GM12878 (cell line): ENCODE results near the gene REPS1. TPM values are rescaled to one million over a fixed set of nuclear protein-coding genes. Genes with fewer than 3 reads are reported as not detected.

Source experiments
- ATAC-seq: fragments of 200-7000 bp; cut with Tn5 transposase; 3 replicates; pipeline ENCODE4 v1.9.1; 2020; ENCODE audit warnings: mild to moderate bottlenecking, moderate library complexity
- BruUV-seq: library from RNA; stranded (reverse); fragments of 400-500 nt; replicated peaks from 2 replicates; lab custom pipeline; 2021; lab: Mats Ljungman, UMichigan
- CTCF ChIA-PET: fragments of 300-600 bp; sonication (Branson Sonifier 250); formaldehyde crosslinking; extraction: SDS; loops from one replicate; lab custom pipeline; 2021; ENCODE audit warnings: inconsistent platforms; lab: Yijun Ruan, JAX
- POLR2A ChIA-PET: fragments of 350-600 bp; formaldehyde crosslinking; extraction: SDS; loops from one replicate; lab custom pipeline; 2021; ENCODE audit warnings: inconsistent platforms; lab: Charles Lee
- RAD21 ChIA-PET: fragments of 300-600 bp; sonication (Branson Sonifier 250); formaldehyde crosslinking; loops from one replicate; lab custom pipeline; 2023; ENCODE audit warnings: antibody characterized with exemption; ENCODE audit not compliant: unreplicated experiment; lab: Charles Lee
- SMC1A ChIA-PET: fragments of 300-600 bp; sonication (Branson Sonifier 250); formaldehyde crosslinking; loops from one replicate; lab custom pipeline; 2023; ENCODE audit not compliant: unreplicated experiment, uncharacterized antibody; lab: Charles Lee
- DNase-seq: peaks from one replicate; pipeline ENCODE4 v3.0.0-alpha.2; 2011; ENCODE audit warnings: low read depth, low spot score
- FAIRE-seq: peaks from 3 replicates; lab custom pipeline; 2011; peaks lifted over from hg19 to GRCh38; lab: Jason Lieb, UNC
- H2AFZ ChIP-seq: 2 replicates; pipeline ENCODE4 v1.6.0; 2011; ENCODE audit warnings: low read depth, low read length, control low read depth; ENCODE audit not compliant: control insufficient read depth
- H3K27ac ChIP-seq: 2 replicates; pipeline ENCODE4 v1.5.1; 2011; ENCODE audit warnings: control low read depth; ENCODE audit not compliant: control insufficient read depth, insufficient read depth
- H3K27me3 ChIP-seq, 2 experiments: replicated peaks in 1 of 2; 2 replicates each; pipeline versions ENCODE4 v1.6.0 to v1.6.1; 2011; ENCODE audit warnings: low read length in 1 of 2; ENCODE audit not compliant: control insufficient read depth in 2 of 2, insufficient read depth in 2 of 2
- H3K36me3 ChIP-seq, 2 experiments: 2 replicates each; pipeline ENCODE4 v1.5.1; 2011; ENCODE audit warnings: low read length in 1 of 2; ENCODE audit not compliant: control insufficient read depth in 2 of 2, insufficient read depth in 2 of 2
- H3K4me1 ChIP-seq: 2 replicates; pipeline ENCODE4 v1.6.1; 2011; ENCODE audit warnings: mild to moderate bottlenecking, low read length, moderate library complexity, mixed read lengths; ENCODE audit not compliant: control insufficient read depth, insufficient read depth
- H3K4me2 ChIP-seq: 2 replicates; pipeline ENCODE4 v1.6.0; 2011; ENCODE audit warnings: control low read depth; ENCODE audit not compliant: control insufficient read depth, insufficient read depth
- H3K4me3 ChIP-seq: fragments of 200-600 bp; sonication (generic); 2 replicates; pipeline ENCODE4 v1.5.1; 2016
- H3K79me2 ChIP-seq: 2 replicates; pipeline ENCODE4 v1.6.0; 2011; ENCODE audit warnings: low read length; ENCODE audit not compliant: control insufficient read depth, insufficient read depth
- H3K9ac ChIP-seq: 2 replicates; pipeline ENCODE4 v1.8.0; 2011; ENCODE audit warnings: low read length, control low read depth, mixed read lengths; ENCODE audit not compliant: control insufficient read depth, insufficient read depth
- H3K9me3 ChIP-seq: replicated peaks from 3 replicates; pipeline ENCODE4 v1.5.1; 2011; ENCODE audit warnings: mild to moderate bottlenecking, low read length; ENCODE audit not compliant: control insufficient read depth, insufficient read depth
- H4K20me1 ChIP-seq: 2 replicates; pipeline ENCODE4 v1.6.0; 2011; ENCODE audit not compliant: control insufficient read depth, insufficient read depth
- CEBPB ChIP-seq, 2 experiments: fragments of 150-350 bp in 1 of 2; IDR thresholded peaks; 2 replicates each; pipeline ENCODE4 v1.6.1; 2012 to 2014; ENCODE audit warnings: low read depth in 2 of 2, low read length in 2 of 2, borderline replicate concordance in 1 of 2, inconsistent platforms in 1 of 2
- E4F1 ChIP-seq: fragments of 450-650 bp; IDR thresholded peaks from 2 replicates; pipeline ENCODE4 v1.6.1; 2018; ENCODE audit warnings: borderline replicate concordance, mild to moderate bottlenecking; ENCODE audit not compliant: partially characterized antibody
- MAX ChIP-seq: IDR thresholded peaks from 2 replicates; pipeline ENCODE4 v1.6.1; 2012; ENCODE audit warnings: low read depth, low read length, improper control_type of control experiment
- RELB ChIP-seq: fragments of 450-650 bp; IDR thresholded peaks from 2 replicates; pipeline ENCODE4 v1.6.1; 2017; ENCODE audit warnings: low read depth, mild to moderate bottlenecking, moderate library complexity
- REST ChIP-seq: IDR thresholded peaks from 2 replicates; pipeline ENCODE4 v1.6.1; 2012; ENCODE audit warnings: mild to moderate bottlenecking, low read depth, low read length
- SIN3A ChIP-seq: IDR thresholded peaks from 2 replicates; pipeline ENCODE4 v1.6.1; 2012; ENCODE audit warnings: low read depth, low read length, improper control_type of control experiment
- ZNF384 ChIP-seq: IDR thresholded peaks from 2 replicates; pipeline ENCODE4 v1.6.1; 2012; ENCODE audit warnings: low read depth, mild to moderate bottlenecking, low read length, improper control_type of control experiment, borderline replicate concordance
- in situ Hi-C: fragments of 300-500 bp; cut with MboI; formaldehyde crosslinking; loops from 9 replicates; pipeline ENCODE4 v1.14.3; 2018; ENCODE audit warnings: mixed read lengths
- intact Hi-C: fragments of 100-400 bp; cut with micrococcal nuclease; formaldehyde crosslinking; loops from one replicate; pipeline ENCODE4 v1.14.2; 2022; ENCODE audit not compliant: unreplicated experiment
- polyA plus RNA-seq, 11 experiments: library from polyadenylated mRNA; depleted of rRNA in 4 of 11; unstranded in 6 of 11; stranded (reverse) in 5 of 11; fragments of >200 nt; fragmentation: Nextera tagmentation in 4 of 11; fragmentation: Illumina TruSeq in 1 of 11; extraction: Ambion mirVana in 4 of 11; extraction: Trizol in 1 of 11; gene quantifications; 1 replicate in 1 of 11; 2 replicates in 10 of 11; pipeline versions ENCODE4 v1.2.1 to v1.2.3, GENCODE V29; 2011 to 2016; ENCODE audit warnings: inconsistent platforms in 2 of 11, missing spikeins in 2 of 11, low read depth in 1 of 11
- total RNA-seq, 4 experiments: library from RNA; depleted of rRNA in 3 of 4; stranded (reverse); fragments of >200 nt in 3 of 4; fragmentation: Illumina TruSeq in 1 of 4; extraction: Trizol in 1 of 4; gene quantifications; 2 replicates each; pipeline versions ENCODE4 v1.2.1 to v1.2.3, GENCODE V29; 2013 to 2021

The REPS1 gene
- total and polyA plus RNA-seq, 10 of the 15 experiments (the other 5 are each of a cell fraction or from before 2014, with no cell fraction given) = 13.7 to 59.3 (median 31.7) TPM

GRCh38 chr6:138955262-138955661, 32.8 kb downstream of the REPS1 start:
- intact Hi-C loops = no loop called here
- BruUV-seq = no TSS peak
- CTCF ChIA-PET = interaction anchor here (1.3 to 2.2 kb wide), 3 partner anchors 12 to 30 kb away, joined by 3 to 7 read pairs (median 5); no protein-coding TSS in a partner anchor

More at GRCh38 chr6:138955262-138955661, 32.8 kb downstream of the REPS1 start:
- Histone ChIP-seq H3K27ac (no peak overlapping the region), H4K20me1 (no peaks in the 10 kb centered on the region), H3K9ac (no peak overlapping the region), H3K27me3 (no peaks in the 10 kb centered on the region), H3K79me2 (peaks cover 22% of the 10 kb centered on the region), H3K4me3 (no peak overlapping the region), H3K4me2 (no peak overlapping the region), H3K9me3 (no peaks in the 10 kb centered on the region; the same call in 2 of the 3 replicates), H3K4me1 (no peaks in the 10 kb centered on the region; the same call in 1 of the 2 replicates), H2AFZ (no peak overlapping the region), H3K36me3 (no peaks in the 10 kb centered on the region)
- ChIA-PET POLR2A (no interaction called here), SMC1A (interaction anchor here (1.0 to 1.3 kb wide), 3 partner anchors 20 to 138 kb away, joined by 3 to 4 read pairs (median 3); no protein-coding TSS in a partner anchor), RAD21 (no interaction called here)
- ATAC-seq (no peak), FAIRE-seq (no peak), DNase-seq (no peak)
- TF ChIP-seq E4F1 (no peak), REST (no peak), MAX (no peak), SIN3A (no peak), RELB (no peak), ZNF384 (0 out of 2 replicates have a peak, but pooled peaks have one; percentile 50), CEBPB (IDR thresholded peaks at IDR 0.05; ENCODE audit: borderline replicate concordance in 1 of 2, low read depth in 2 of 2, low read length in 2 of 2) (no peak)
- in situ Hi-C loops = no loop called here
